Transverse colon (tissue), 4 donors: Measurements from ENCODE around the gene NCKAP5L. TPM values are rescaled to one million over a fixed set of nuclear protein-coding genes. Genes with fewer than 3 reads are reported as not detected.

ENCODE experiments used
- DNase-seq: peaks from one replicate; pipeline ENCODE4 v3.0.0-alpha.2; 2019
- H3K27ac ChIP-seq, 4 donors: fragments of 200-600 bp; sonication (generic); 2 replicates each; pipeline ENCODE4 v1.5.1; 2016 to 2018; ENCODE audit warnings: inconsistent platforms in 4 of 4
- H3K27me3 ChIP-seq: fragments of 200-600 bp; sonication (generic); 2 replicates; pipeline ENCODE4 v1.5.1; 2017; ENCODE audit warnings: inconsistent platforms
- H3K36me3 ChIP-seq, 4 donors: fragments of 200-600 bp; sonication (generic); 2 replicates each; pipeline ENCODE4 v1.5.1; 2017 to 2019; ENCODE audit warnings: inconsistent platforms in 4 of 4
- H3K4me1 ChIP-seq, 4 donors: fragments of 200-600 bp; sonication (generic); 2 replicates each; pipeline ENCODE4 v1.5.1; 2017 to 2020; ENCODE audit warnings: inconsistent platforms in 4 of 4
- H3K4me3 ChIP-seq, 4 donors: fragments of 200-600 bp; sonication (generic); 1 replicate in 1 of 4; 2 replicates in 3 of 4; pipeline versions ENCODE4 v1.5.1 to v1.6.1; 2017 to 2019; ENCODE audit warnings: inconsistent platforms in 4 of 4
- H3K9me3 ChIP-seq, 2 donors: fragments of 200-600 bp; sonication (generic); 2 replicates each; pipeline ENCODE4 v1.5.1; 2017 to 2019; ENCODE audit warnings: inconsistent platforms in 2 of 2
- CTCF ChIP-seq, 5 experiments: fragments of 200-600 bp in 3 of 5; fragments of 450-650 bp in 2 of 5; sonication (generic) in 3 of 5; IDR thresholded peaks; 1 replicate in 2 of 5; 2 replicates in 3 of 5; pipeline ENCODE4 v1.5.1; 2016 to 2017; ENCODE audit warnings: antibody characterized with exemption in 5 of 5, inconsistent platforms in 3 of 5, mild to moderate bottlenecking in 2 of 5, moderate library complexity in 1 of 5
- EP300 ChIP-seq: sonication (generic); formaldehyde crosslinking; IDR thresholded peaks from one replicate; pipeline ENCODE4 v1.6.1; 2017; ENCODE audit warnings: antibody characterized with exemption, low read depth
- POLR2A ChIP-seq: fragments of 450-650 bp; IDR thresholded peaks from one replicate; pipeline ENCODE4 v1.6.1; 2016; ENCODE audit warnings: antibody characterized with exemption, mild to moderate bottlenecking, moderate library complexity
- POLR2AphosphoS5 ChIP-seq, 3 donors: sonication (generic); formaldehyde crosslinking; IDR thresholded peaks; one replicate each; pipeline ENCODE4 v1.6.1; 2016; ENCODE audit warnings: antibody characterized with exemption in 3 of 3
- WGBS, 2 donors: methylation state at CpG; one replicate each; pipeline ENCODE4 v1.1.5; 2018; ENCODE audit warnings: low coverage in 1 of 2; 5-methylcytosine and 5-hydroxymethylcytosine counted together
- in situ Hi-C, 4 donors: fragments of 200-750 bp; cut with MboI; loops; one replicate each; pipeline versions ENCODE4 v1.15.0 to v1.15.1; 2017; ENCODE audit warnings: low sequenced_read_pairs in 3 of 4, low pct_ligation_motif_present in 1 of 4, low pct_unique_long_range_greater_than_20kb in 1 of 4
- intact Hi-C: fragments of 100-400 bp; cut with DNase I; formaldehyde crosslinking; loops from one replicate; pipeline ENCODE4 v1.15.1; 2023; ENCODE audit warnings: low total_unique reads
- total RNA-seq, 4 donors: library from RNA; depleted of rRNA; stranded (reverse); fragments of >200 nt; gene quantifications; one replicate each; pipeline ENCODE4 v1.1.0, GENCODE V29; 2016

The NCKAP5L gene
- total RNA-seq, 4 donors from 2014 or later, result 3.4 to 5.1 (median 4.2) TPM

GRCh38 chr12:49818241-49818895 is 9.8 kb downstream of the NCKAP5L start:
- intact Hi-C loops, result no loop called here
- 74 to 83% methylated on average over 6 to 7 of the region's 7 CpGs for WGBS, 2 donors
- in situ Hi-C loops, result no loop called here

GRCh38 chr12:49813131-49813530 is 15.1 kb downstream of the NCKAP5L start:
- no peak overlapping the region for H3K27ac ChIP-seq
- intact Hi-C loops, result no loop called here
- no peaks in the 10 kb centered on the region for H3K36me3 ChIP-seq
- H3K4me3 ChIP-seq, result no peak overlapping the region
- peaks cover 5 to 24% (median 11%) of the 10 kb centered on the region in 4 donors for H3K4me1 ChIP-seq
- no peaks in the 10 kb centered on the region for H3K27me3 ChIP-seq
- WGBS, 2 donors, result 33 to 71% methylated on average over 1 of the region's 1 CpG
- in situ Hi-C loops, result no loop called here
- TF ChIP-seq EP300, result no peak
- TF ChIP-seq POLR2AphosphoS5 (IDR thresholded peaks at IDR 0.05), result no peak
- no peak for TF ChIP-seq CTCF (IDR thresholded peaks at IDR 0.05)
- no peak for TF ChIP-seq POLR2A
- DNase-seq, result no peak
- no peaks in the 10 kb centered on the region for H3K9me3 ChIP-seq

More at GRCh38 chr12:49818241-49818895, 9.8 kb downstream of the NCKAP5L start:
- no peak for TF ChIP-seq POLR2A
- TF ChIP-seq POLR2AphosphoS5 (IDR thresholded peaks at IDR 0.05), result no peak
- TF ChIP-seq CTCF (IDR thresholded peaks at IDR 0.05), result no peak
- no peak for TF ChIP-seq EP300
- no peaks in the 10 kb centered on the region for H3K9me3 ChIP-seq
- peaks cover 0 to 19% (median 0%) of the 10 kb centered on the region in 4 donors for H3K4me1 ChIP-seq
- H3K27me3 ChIP-seq, result no peaks in the 10 kb centered on the region
- H3K27ac ChIP-seq, result no peak overlapping the region
- no peak overlapping the region for H3K4me3 ChIP-seq
- no peak for DNase-seq
- no peaks in the 10 kb centered on the region for H3K36me3 ChIP-seq

- in situ Hi-C loops (no loop called here), intact Hi-C loops (no loop called here)
- Histone ChIP-seq H3K9me3 (no peaks in the 10 kb centered on the region), H3K4me3 (no peak overlapping the region), H3K4me1 (peaks cover 5 to 24% (median 11%) of the 10 kb centered on the region in 4 donors), H3K27me3 (no peaks in the 10 kb centered on the region), H3K27ac (no peak overlapping the region), H3K36me3 (no peaks in the 10 kb centered on the region)
- TF ChIP-seq POLR2AphosphoS5 (IDR thresholded peaks at IDR 0.05) (no peak), EP300 (no peak), CTCF (IDR thresholded peaks at IDR 0.05) (no peak), POLR2A (no peak)
- WGBS, 2 donors, result 63 to 65% methylated on average over 4 of the region's 4 CpGs
- DNase-seq, result no peak
Measured at GRCh38 chr12:49811961-49812401, 16.2 kb downstream of the NCKAP5L start.

DNA sequence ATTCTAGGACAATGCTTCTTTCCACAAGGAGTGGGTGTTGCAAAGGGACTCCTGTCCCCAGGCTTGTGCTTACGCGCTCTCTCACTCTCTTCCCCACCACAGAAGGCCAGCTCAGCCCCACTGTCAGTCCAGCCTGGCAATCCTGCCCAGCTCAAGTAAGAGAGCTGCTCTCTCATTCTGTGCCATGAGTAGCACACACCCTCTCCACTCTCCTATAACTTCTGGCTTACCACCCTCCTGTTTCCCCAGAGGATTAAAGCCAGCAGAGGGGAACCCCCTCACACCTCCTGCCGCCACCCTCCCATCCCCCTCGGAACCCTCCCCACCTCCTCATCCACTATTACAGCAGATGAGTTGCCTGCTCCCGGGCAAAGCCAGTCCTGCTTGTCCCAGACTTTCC is 17.1 kb downstream of the NCKAP5L start:
- intact Hi-C loops (no loop called here), in situ Hi-C loops (no loop called here)
- no peak for DNase-seq
- WGBS, 2 donors, result 84 to 88% methylated on average over 4 to 5 of the region's 5 CpGs
- Histone ChIP-seq H3K36me3 (no peaks in the 10 kb centered on the region), H3K4me3 (no peak overlapping the region), H3K4me1 (peaks cover 5 to 24% (median 11%) of the 10 kb centered on the region in 4 donors), H3K27ac (no peak overlapping the region), H3K27me3 (no peaks in the 10 kb centered on the region), H3K9me3 (no peaks in the 10 kb centered on the region)
- TF ChIP-seq POLR2AphosphoS5 (IDR thresholded peaks at IDR 0.05) (no peak), CTCF (IDR thresholded peaks at IDR 0.05) (no peak), EP300 (no peak), POLR2A (no peak)
